A172 (cell line): ENCODE measurements around the gene PRR3. TPM values are rescaled to one million over a fixed set of nuclear protein-coding genes. Genes with fewer than 3 reads are reported as not detected.
"Not testable (repeated sequence)": the region's sequence is repeated elsewhere in the genome, so short reads cannot be mapped to it uniquely, and the experiment has no call there.

ENCODE experiments used
- DNase-seq: peaks from one replicate; pipeline ENCODE4 v3.0.0-alpha.2; 2015; ENCODE audit warnings: low spot score
- total RNA-seq: library from RNA; depleted of rRNA; stranded (reverse); fragments of >200 nt; shearing (Covaris generic); gene quantifications from 2 replicates; pipeline ENCODE4 v1.2.3, GENCODE V29; 2014; rRNA removed

Gene PRR3
- total RNA-seq: 5.5 and 7.6 TPM in 2 replicates

- peak; percentile 86 for DNase-seq
These were observed at the start of gene PRR3 for GRCh38 chr6:30556906-30557682. Gene PRR3 (plus strand): TSS chr6:30557295. CDS start chr6:30557345, 50 bp downstream.

GRCh38 chr6:30507849-30508827, 49.0 kb upstream of the PRR3 start:
- no peak for DNase-seq

- DNase-seq: peak; percentile 56
These were observed 48.0 kb upstream of the PRR3 start for GRCh38 chr6:30508890-30509736.

DNA sequence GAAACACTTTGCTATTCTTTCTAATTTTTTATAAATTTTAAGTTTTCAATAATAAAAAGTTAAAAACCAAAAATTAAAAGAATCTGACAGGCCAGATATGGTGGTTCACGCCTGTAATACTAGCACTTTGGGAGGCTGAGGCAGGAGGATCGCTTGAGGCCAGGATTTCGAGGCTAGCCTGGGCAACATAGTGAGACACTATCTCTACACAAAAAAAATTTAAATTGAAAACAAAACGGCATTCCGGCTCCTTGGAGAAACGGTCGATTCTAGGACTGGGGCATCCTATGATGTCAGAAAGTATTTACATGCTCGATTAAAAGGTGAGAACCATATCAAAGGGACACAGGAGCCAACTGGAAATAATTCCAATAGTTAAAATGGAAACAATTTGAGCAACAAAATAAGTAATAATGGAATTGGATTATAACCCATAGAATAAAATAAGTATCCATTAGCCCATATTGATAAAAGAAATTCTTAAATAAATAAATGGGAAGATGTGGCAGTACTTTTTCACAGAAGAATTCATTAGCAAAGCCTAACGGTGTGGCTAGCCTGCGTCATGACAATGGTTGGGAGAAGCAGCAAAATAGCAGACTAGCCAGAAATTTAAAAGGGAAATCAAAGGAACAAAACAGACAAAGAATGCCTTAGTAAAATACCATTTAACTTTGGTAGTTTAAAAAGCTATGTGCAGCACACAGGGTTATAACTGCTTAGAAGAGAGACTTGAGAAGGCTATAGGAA, 46.5 kb upstream of the PRR3 start:
- DNase-seq: no peak

DNA sequence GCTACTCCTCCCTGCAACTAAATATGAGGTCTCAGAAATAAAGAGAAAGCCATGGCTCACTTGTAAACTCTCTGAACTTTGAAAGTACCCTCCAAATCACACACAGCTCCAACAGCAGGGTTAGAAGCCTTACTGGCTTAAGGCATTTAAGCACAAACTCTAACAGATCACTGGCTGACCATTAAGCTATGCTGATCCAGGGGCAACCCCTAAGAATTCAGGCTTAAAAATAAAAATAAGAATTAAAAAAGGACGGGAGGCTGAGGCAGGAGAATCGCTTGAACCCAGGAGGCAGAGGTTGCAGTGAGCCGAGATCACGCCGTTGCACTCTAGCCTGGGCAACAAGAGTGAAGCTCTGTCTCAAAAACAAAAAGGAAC, 45.9 kb upstream of the PRR3 start:
- DNase-seq: no peak

GRCh38 chr6:30513451-30513850, 43.6 kb upstream of the PRR3 start:
- DNase-seq: no peak

DNA sequence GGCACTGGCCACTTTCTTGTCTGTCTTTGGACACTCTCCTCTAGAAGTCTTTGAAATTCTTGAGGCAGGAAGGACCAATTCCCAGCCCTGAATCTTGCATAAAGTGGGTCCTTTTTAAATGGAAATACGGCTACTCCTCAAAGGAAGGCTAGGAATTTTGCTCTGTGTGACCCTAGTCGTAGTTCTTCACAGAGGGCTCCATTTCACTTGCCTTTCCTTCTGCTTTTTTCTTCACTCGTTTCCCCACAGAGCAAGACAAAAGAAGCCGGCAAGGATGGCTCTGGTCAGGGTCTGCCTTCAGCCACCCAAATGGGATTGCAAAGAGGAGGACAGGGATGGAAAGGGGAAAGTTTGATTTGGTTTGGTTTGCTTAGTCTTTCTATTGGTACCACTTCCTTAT, 42.0 kb upstream of the PRR3 start:
- DNase-seq: no peak

DNA sequence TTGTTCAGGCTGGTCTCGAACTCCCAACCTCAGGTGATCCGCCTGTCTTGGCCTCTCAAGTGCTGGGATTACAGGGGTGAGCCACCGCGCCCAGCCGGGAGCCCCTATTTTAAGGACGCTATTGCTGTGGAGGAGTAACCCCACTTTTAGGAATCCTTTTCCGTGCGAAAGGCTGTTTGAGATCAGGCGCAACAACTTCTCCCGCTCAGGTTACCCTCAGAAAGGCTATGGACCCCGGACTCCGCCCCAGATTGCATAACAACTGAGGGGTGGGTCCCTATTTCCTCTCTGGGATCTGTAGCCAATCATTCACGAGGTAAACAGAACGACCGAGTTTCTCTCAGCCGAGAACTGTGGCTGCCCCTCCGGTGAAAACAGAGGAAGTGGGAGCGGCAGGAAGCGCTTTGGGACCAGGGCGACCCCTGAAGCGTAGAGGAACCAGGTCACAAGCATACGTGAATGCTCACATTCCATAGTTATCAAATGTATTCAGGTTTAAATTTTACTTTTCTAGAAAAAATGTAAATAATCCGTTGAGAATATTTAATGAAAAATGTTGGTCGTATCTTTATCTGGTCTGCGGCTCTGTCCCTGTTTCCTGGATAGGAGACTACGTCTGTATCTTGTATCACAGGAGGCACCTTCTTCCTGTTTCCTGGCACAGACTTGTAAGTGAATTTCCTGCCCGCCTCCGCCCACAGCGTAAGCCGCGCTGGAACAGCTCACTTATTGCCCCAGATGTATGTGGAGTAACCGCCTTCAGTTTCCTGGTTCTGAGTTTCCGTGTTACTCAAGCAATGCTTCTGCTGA, 40.9 kb upstream of the PRR3 start:
- DNase-seq: peak; percentile 87

DNA sequence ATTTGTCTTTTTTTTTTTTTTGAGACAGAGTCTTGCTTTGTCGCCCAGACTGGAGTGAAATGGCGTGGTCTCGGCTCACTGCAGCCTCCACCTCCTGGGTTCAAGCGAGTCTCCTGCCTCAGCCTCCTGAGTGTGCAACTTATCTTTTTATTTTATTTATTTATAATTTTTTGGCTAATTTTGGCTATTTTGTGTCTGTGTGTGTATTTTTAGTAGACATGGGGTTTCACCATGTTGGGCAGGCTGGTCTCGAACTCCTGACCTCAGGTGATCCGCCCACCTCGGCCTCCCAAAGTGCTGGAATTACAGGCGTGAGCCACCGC, 40.4 kb upstream of the PRR3 start:
- not testable (repeated sequence) for DNase-seq

DNA sequence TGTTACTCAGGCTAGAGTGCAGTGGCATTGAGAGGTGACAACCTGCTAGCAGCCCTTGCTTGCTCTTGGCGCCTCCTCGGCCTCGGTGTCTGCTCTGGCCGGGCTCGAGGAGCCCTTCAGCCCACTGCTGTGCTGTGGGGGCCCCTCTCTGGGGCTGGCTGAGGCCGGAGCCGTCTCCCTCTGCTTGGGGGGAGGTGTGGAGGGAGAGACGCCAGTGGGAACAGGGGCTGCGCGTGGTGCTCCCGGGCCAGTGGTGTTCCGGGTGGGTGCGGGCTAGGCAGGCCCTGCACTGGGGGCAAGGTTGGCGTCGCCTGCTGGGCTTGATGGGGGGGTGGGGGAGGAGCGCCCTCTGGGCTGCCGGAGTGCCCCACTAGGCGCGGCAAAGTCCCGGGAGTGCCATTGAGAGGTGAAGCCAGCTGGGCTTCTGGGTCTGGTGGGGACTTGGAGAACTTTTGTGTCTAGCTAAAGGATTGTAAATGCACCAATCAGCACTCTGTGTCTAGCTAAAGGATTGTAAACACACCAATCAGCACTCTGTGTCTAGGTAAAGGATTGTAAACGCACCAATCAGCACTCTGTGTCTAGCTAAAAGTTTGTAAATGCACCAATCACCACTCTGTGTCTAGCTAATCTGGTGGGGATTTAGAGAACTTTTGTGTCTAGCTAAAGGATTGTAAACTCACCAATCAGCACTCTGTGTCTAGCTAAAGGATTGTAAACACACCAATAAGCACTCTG, 39.2 kb upstream of the PRR3 start:
- DNase-seq: not testable (repeated sequence)

DNA sequence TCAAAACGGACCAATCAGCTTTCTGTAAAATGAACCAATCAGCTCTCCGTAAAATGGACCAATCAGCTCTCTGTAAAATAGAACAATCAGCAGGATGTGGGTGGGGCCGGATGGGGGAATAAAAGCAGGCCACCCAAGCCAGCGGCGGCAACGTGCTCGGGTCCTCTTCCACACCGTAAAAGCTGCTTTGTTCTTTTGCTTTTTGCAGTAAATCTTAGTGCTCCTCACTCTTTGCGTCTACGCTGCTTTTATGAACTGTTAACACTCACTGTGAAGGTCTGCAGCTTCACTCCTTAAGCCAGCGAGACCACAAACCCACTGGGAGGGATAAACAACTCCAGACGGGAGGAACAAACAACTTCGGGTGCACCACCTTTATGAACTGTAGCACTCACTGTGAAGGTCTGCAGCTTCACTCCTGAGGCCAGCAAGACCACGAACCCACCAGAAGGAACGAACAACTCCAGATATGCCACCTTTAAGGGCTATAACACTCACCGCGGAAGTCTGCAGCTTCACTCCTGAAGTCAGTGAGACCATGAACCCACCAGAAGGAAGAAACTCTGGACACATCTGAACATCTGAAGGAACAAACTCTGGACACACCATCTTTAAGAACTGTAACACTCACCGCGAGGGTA, 38.5 kb upstream of the PRR3 start:
- DNase-seq: not testable (repeated sequence)

DNA sequence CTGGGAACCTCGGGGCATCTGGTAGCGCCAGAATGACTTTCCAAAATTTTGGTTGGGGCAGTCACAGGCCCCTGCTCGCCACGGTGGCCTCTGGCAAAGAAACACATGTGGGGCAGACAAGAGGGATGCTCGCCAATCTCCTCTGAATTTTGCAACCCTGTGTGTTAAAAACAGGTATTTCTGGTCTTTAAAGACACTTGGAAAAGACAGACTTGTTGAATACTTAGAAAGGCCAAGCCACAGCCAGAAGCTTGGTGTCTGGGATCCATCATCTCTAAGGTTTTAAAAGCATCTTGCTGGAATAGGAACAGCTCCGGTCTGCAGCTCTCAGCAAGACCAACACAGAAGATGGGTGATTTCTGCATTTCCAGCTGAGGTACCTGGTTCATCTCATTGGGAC, 36.6 kb upstream of the PRR3 start:
- DNase-seq: no peak

- peak; percentile 45 for DNase-seq
These were observed 36.0 kb upstream of the PRR3 start for GRCh38 chr6:30521082-30521481.

- DNase-seq: not testable (repeated sequence)
These were observed 35.1 kb upstream of the PRR3 start for GRCh38 chr6:30521952-30522351.

DNA sequence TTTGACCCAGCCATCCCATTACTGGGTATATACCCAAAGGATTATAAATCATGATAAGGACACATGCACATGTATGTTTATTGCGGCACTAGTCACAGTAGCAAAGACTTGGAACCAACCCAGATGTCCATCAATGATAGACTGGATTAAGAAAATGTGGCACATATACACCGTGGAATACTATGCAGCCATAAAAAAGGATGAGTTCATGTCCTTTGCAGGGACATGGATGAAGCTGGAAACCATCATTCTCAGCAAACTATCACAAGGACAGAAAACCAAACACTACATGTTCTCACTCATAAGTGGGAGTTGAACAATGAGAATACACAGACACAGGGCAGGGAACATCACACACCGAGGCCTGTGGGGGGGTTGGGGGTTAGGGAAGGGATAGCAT, 30.7 kb upstream of the PRR3 start:
- DNase-seq: not testable (repeated sequence)

DNA sequence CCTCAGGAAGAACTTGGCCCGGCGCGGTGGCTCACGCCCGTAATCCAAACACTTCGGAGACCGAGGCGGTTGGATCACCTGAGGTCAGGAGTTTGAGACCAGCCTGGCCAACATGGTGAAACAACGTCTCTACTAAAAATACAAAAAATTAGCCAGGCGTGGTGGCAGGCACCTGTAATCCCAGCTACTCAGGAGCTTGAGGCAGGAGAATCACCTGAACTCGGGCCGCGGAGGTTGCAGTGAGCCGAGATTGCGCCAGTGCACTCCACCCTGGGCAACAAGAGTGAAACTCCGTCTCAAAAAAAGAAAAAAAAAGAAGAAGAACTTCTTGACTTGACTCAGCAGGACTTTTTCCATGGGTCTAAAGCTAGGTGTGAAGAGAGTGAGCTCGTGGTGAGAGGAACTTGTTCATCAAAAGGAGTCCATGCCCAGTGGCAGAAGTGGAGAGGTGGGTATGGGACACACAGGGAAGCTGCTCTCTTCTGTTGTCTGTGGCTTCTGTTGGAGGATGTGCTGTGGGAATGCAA, 27.7 kb upstream of the PRR3 start:
- DNase-seq: not testable (repeated sequence)

DNA sequence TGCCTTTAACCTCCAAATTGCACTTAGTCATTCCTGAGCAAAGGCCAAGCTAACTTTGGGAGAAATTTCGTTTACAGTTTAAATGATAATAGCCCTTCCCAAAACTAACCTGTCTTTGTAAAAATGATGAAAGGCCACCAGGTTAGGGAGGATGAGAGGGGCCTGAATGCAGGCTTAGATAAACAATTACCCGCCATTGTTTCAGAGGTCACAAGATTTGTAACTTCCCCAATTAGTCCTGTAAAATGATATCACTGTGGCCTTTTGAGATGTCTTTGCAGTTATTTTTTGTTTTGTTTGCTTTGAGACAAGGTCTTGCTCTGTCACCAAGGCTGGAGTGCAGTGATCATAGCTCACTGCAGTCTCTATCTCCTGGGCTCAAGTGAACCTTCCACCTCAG, 27.1 kb upstream of the PRR3 start:
- DNase-seq: no peak

GRCh38 chr6:30533460-30534294, 23.4 kb upstream of the PRR3 start:
- no peak for DNase-seq
